Measurements from ENCODE around the gene MAD1L1. TPM values are rescaled to one million over a fixed set of nuclear protein-coding genes. Genes with fewer than 3 reads are reported as not detected.
A peak's percentile ranks its signal among the peaks of the same experiment; 100 is the strongest.

The MAD1L1 gene
- total and polyA plus RNA-seq, 2 of the 4 experiments (the other 2 are of a cell fraction): 29.0 to 40.9 TPM

- no peak for ATAC-seq (ENCODE audit: low read depth)
- BruUV-seq (replicated peaks): no TSS peak
These were observed 337.7 kb downstream of the MAD1L1 start for GRCh38 chr7:1894906-1895663.

More at GRCh38 chr7:1894906-1895663, 337.7 kb downstream of the MAD1L1 start:
- H3K79me1 ChIP-seq (ENCODE audit: low read depth in 1 of 2, low read length in 2 of 2): peaks cover 0 to 2% of the 10 kb centered on the region in 2 experiments; a peak in 2 of 4 replicates
- DNase-seq: no peak
- H3K9me3 ChIP-seq (ENCODE audit: control insufficient read depth, insufficient read depth, low read length): no peaks in the 10 kb centered on the region
- H2BK20ac ChIP-seq (ENCODE audit: low read depth, low read length): no peak overlapping the region
- in situ Hi-C loops (cut with MboI; ENCODE audit: low sequenced_read_pairs) (no loop called here), intact Hi-C loops (cut with micrococcal nuclease) (no loop called here), dilution Hi-C loops (cut with HindIII; ENCODE audit: low sequenced_read_pairs, unreplicated experiment) (no loop called here)
- POLR2A ChIA-PET (ENCODE audit: unreplicated experiment): no interaction called here
- H3K4me3 ChIP-seq (ENCODE audit: insufficient read depth, low read depth, low read length): no peak overlapping the region
- H2BK120ac ChIP-seq (ENCODE audit: low read depth, low read length): no peak overlapping the region
- no peak overlapping the region for H3K56ac ChIP-seq (ENCODE audit: extremely low read depth, insufficient read depth, low read length)
- H3K27me3 ChIP-seq (ENCODE audit: control insufficient read depth, insufficient read depth, low read length): no peaks in the 10 kb centered on the region
- CTCF ChIA-PET: no interaction called here
- no peak overlapping the region for H4K91ac ChIP-seq (ENCODE audit: insufficient read depth, low read depth, low read length)
- no peak for TF ChIP-seq FOS (IDR thresholded peaks at IDR 0.05; ENCODE audit: low read depth, low read length)
- TF ChIP-seq RCOR1 (IDR thresholded peaks at IDR 0.05; ENCODE audit: insufficient replicate concordance, low read length): no peak
- no peak for TF ChIP-seq CEBPB (IDR thresholded peaks at IDR 0.05; ENCODE audit: low read depth, low read length)
- no peak for TF ChIP-seq BHLHE40 (IDR thresholded peaks at IDR 0.05; ENCODE audit: low read depth, low read length)
- TF ChIP-seq MXI1 (IDR thresholded peaks at IDR 0.05; ENCODE audit: borderline replicate concordance, low read depth, low read length): no peak
- TF ChIP-seq RAD21 (IDR thresholded peaks at IDR 0.05; ENCODE audit: low read length): no peak
- TF ChIP-seq MAZ (IDR thresholded peaks at IDR 0.05; ENCODE audit: borderline replicate concordance, low read depth, low read length): no peak
- no peak for TF ChIP-seq SMC3 (IDR thresholded peaks at IDR 0.05; ENCODE audit: low read depth, low read length)
- no peak for TF ChIP-seq MAFK (IDR thresholded peaks at IDR 0.05; ENCODE audit: low read depth, low read length)
- no peak for TF ChIP-seq CTCF (conservative IDR thresholded peaks at IDR 0.05; ENCODE audit: low read depth, low read length)
- no peak for TF ChIP-seq RFX5 (IDR thresholded peaks at IDR 0.05; ENCODE audit: low read depth, low read length)
- no peak for TF ChIP-seq CHD1 (IDR thresholded peaks at IDR 0.05; ENCODE audit: low read depth, low read length)
- no peak overlapping the region for H3K14ac ChIP-seq (replicated peaks; ENCODE audit: low read depth, low read length)
- no peak overlapping the region for H3K4me2 ChIP-seq (ENCODE audit: low read depth, low read length)
- H2AK9ac ChIP-seq (replicated peaks; ENCODE audit: low read depth, low read length, poor library complexity): peak overlapping the region; percentile 50
- H4K5ac ChIP-seq (ENCODE audit: low read depth, low read length): no peak overlapping the region
- peaks cover 4% of the 10 kb centered on the region; the same call in 1 of the 2 replicates for H4K20me1 ChIP-seq (ENCODE audit: insufficient read depth, low read length)
- H3K27ac ChIP-seq (ENCODE audit: insufficient read depth, low read length): no peak overlapping the region
- no peak overlapping the region for H3K9ac ChIP-seq (ENCODE audit: low read depth, low read length)
- peaks cover 10% of the 10 kb centered on the region for H3K4me1 ChIP-seq (ENCODE audit: control insufficient read depth, insufficient read depth, low read length)
- H2AK5ac ChIP-seq (ENCODE audit: low read depth, low read length): no peak overlapping the region
- WGBS, 2 experiments (ENCODE audit: extremely low coverage in 2 of 2, insufficient read length in 1 of 2): 88% methylated on average over 9 of the region's 15 CpGs; no CpG with 5 or more reads in 1 of the 2 experiments
- no peak overlapping the region for H3K4ac ChIP-seq (ENCODE audit: low read depth, low read length)
- H3K36me3 ChIP-seq (ENCODE audit: control insufficient read depth, insufficient read depth, low read length): peaks cover 7% of the 10 kb centered on the region; the same call in 1 of the 2 replicates
- H2AFZ ChIP-seq (replicated peaks; ENCODE audit: low read length, poor library complexity): peak overlapping the region; percentile 7
- H2BK5ac ChIP-seq (ENCODE audit: low read depth, low read length, poor library complexity, severe bottlenecking): no peak overlapping the region
- no peak overlapping the region for H4K8ac ChIP-seq (ENCODE audit: low read depth in 2 of 2, low read length in 2 of 2)
- H3K23ac ChIP-seq (ENCODE audit: low read depth, low read length): no peak overlapping the region
- no peak overlapping the region for H3K18ac ChIP-seq (ENCODE audit: low read depth, low read length)
- H2BK15ac ChIP-seq (ENCODE audit: low read depth, low read length): no peak overlapping the region
- peaks cover 6% of the 10 kb centered on the region for H3K9me1 ChIP-seq (ENCODE audit: insufficient read depth, low read length)
